ENCODE results near the gene SOD3. TPM values are rescaled to one million over a fixed set of nuclear protein-coding genes. Genes with fewer than 3 reads are reported as not detected.

The SOD3 gene
- total RNA-seq, 1 experiment from 2014 or later: 4.1 TPM

GRCh38 chr4:24805067-24805466 is 9.7 kb downstream of the SOD3 start:
- H3K27ac Mint-ChIP-seq: peak overlapping the region; percentile 60; the same call in 1 of the 2 replicates
- ChIA-PET POLR2A (no interaction called here), CTCF (no interaction called here)
- peaks cover 43% of the 10 kb centered on the region for H3K4me1 Mint-ChIP-seq
- H3K9me3 Mint-ChIP-seq: no peaks in the 10 kb centered on the region
- ATAC-seq (no peak), DNase-seq (ENCODE audit: low spot score) (no peak)
- H3K4me3 Mint-ChIP-seq: no peak overlapping the region
- H3K27me3 Mint-ChIP-seq (ENCODE audit: low read depth): peaks cover 22% of the 10 kb centered on the region
- TF ChIP-seq, protein P1, sequence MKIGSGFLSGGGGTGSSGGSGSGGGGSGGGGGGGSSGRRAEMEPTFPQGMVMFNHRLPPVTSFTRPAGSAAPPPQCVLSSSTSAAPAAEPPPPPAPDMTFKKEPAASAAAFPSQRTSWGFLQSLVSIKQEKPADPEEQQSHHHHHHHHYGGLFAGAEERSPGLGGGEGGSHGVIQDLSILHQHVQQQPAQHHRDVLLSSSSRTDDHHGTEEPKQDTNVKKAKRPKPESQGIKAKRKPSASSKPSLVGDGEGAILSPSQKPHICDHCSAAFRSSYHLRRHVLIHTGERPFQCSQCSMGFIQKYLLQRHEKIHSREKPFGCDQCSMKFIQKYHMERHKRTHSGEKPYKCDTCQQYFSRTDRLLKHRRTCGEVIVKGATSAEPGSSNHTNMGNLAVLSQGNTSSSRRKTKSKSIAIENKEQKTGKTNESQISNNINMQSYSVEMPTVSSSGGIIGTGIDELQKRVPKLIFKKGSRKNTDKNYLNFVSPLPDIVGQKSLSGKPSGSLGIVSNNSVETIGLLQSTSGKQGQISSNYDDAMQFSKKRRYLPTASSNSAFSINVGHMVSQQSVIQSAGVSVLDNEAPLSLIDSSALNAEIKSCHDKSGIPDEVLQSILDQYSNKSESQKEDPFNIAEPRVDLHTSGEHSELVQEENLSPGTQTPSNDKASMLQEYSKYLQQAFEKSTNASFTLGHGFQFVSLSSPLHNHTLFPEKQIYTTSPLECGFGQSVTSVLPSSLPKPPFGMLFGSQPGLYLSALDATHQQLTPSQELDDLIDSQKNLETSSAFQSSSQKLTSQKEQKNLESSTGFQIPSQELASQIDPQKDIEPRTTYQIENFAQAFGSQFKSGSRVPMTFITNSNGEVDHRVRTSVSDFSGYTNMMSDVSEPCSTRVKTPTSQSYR (CRISPR knock-in tag; IDR thresholded peaks at IDR 0.05): no peak
- TF ChIP-seq, protein P2, sequence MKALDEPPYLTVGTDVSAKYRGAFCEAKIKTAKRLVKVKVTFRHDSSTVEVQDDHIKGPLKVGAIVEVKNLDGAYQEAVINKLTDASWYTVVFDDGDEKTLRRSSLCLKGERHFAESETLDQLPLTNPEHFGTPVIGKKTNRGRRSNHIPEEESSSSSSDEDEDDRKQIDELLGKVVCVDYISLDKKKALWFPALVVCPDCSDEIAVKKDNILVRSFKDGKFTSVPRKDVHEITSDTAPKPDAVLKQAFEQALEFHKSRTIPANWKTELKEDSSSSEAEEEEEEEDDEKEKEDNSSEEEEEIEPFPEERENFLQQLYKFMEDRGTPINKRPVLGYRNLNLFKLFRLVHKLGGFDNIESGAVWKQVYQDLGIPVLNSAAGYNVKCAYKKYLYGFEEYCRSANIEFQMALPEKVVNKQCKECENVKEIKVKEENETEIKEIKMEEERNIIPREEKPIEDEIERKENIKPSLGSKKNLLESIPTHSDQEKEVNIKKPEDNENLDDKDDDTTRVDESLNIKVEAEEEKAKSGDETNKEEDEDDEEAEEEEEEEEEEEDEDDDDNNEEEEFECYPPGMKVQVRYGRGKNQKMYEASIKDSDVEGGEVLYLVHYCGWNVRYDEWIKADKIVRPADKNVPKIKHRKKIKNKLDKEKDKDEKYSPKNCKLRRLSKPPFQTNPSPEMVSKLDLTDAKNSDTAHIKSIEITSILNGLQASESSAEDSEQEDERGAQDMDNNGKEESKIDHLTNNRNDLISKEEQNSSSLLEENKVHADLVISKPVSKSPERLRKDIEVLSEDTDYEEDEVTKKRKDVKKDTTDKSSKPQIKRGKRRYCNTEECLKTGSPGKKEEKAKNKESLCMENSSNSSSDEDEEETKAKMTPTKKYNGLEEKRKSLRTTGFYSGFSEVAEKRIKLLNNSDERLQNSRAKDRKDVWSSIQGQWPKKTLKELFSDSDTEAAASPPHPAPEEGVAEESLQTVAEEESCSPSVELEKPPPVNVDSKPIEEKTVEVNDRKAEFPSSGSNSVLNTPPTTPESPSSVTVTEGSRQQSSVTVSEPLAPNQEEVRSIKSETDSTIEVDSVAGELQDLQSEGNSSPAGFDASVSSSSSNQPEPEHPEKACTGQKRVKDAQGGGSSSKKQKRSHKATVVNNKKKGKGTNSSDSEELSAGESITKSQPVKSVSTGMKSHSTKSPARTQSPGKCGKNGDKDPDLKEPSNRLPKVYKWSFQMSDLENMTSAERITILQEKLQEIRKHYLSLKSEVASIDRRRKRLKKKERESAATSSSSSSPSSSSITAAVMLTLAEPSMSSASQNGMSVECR (CRISPR knock-in tag; IDR thresholded peaks at IDR 0.05; ENCODE audit: borderline replicate concordance): no peak
- TF ChIP-seq IRF2 (CRISPR knock-in tag; IDR thresholded peaks at IDR 0.05; ENCODE audit: borderline replicate concordance, low read depth) (no peak), GRHL2 (CRISPR knock-in tag; IDR thresholded peaks at IDR 0.05; ENCODE audit: insufficient replicate concordance, severe bottlenecking) (no peak), ZNF138 (CRISPR knock-in tag; conservative IDR thresholded peaks at IDR 0.05) (no peak), FOXP1 (CRISPR knock-in tag; IDR thresholded peaks at IDR 0.05; ENCODE audit: borderline replicate concordance) (no peak), OVOL2 (CRISPR knock-in tag; IDR thresholded peaks at IDR 0.05; ENCODE audit: borderline replicate concordance) (no peak), NR3C1 (CRISPR knock-in tag; conservative IDR thresholded peaks at IDR 0.05; ENCODE audit: low read depth) (no peak), AR (CRISPR knock-in tag; IDR thresholded peaks at IDR 0.05) (no peak), SMAD3 (CRISPR knock-in tag; IDR thresholded peaks at IDR 0.05; ENCODE audit: borderline replicate concordance) (no peak), KAT7 (CRISPR knock-in tag; IDR thresholded peaks at IDR 0.05; ENCODE audit: borderline replicate concordance) (no peak), TCF7 (CRISPR knock-in tag; IDR thresholded peaks at IDR 0.05; ENCODE audit: low read depth) (no peak), FOXJ3 (CRISPR knock-in tag; IDR thresholded peaks at IDR 0.05; ENCODE audit: borderline replicate concordance) (no peak), FOXP4 (CRISPR knock-in tag; IDR thresholded peaks at IDR 0.05) (no peak), PRRX2 (CRISPR knock-in tag; IDR thresholded peaks at IDR 0.05) (no peak), SOX15 (CRISPR knock-in tag; IDR thresholded peaks at IDR 0.05) (no peak)
- TF ChIP-seq, protein P3, sequence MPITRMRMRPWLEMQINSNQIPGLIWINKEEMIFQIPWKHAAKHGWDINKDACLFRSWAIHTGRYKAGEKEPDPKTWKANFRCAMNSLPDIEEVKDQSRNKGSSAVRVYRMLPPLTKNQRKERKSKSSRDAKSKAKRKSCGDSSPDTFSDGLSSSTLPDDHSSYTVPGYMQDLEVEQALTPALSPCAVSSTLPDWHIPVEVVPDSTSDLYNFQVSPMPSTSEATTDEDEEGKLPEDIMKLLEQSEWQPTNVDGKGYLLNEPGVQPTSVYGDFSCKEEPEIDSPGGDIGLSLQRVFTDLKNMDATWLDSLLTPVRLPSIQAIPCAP (CRISPR knock-in tag; IDR thresholded peaks at IDR 0.05): no peak
- TF ChIP-seq, protein P4, sequence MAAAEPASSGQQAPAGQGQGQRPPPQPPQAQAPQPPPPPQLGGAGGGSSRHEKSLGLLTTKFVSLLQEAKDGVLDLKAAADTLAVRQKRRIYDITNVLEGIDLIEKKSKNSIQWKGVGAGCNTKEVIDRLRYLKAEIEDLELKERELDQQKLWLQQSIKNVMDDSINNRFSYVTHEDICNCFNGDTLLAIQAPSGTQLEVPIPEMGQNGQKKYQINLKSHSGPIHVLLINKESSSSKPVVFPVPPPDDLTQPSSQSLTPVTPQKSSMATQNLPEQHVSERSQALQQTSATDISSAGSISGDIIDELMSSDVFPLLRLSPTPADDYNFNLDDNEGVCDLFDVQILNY (CRISPR knock-in tag; IDR thresholded peaks at IDR 0.05): no peak
- TF ChIP-seq, protein P5, sequence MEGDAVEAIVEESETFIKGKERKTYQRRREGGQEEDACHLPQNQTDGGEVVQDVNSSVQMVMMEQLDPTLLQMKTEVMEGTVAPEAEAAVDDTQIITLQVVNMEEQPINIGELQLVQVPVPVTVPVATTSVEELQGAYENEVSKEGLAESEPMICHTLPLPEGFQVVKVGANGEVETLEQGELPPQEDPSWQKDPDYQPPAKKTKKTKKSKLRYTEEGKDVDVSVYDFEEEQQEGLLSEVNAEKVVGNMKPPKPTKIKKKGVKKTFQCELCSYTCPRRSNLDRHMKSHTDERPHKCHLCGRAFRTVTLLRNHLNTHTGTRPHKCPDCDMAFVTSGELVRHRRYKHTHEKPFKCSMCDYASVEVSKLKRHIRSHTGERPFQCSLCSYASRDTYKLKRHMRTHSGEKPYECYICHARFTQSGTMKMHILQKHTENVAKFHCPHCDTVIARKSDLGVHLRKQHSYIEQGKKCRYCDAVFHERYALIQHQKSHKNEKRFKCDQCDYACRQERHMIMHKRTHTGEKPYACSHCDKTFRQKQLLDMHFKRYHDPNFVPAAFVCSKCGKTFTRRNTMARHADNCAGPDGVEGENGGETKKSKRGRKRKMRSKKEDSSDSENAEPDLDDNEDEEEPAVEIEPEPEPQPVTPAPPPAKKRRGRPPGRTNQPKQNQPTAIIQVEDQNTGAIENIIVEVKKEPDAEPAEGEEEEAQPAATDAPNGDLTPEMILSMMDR (IDR thresholded peaks at IDR 0.05): no peak
- H3K36me3 Mint-ChIP-seq: no peaks in the 10 kb centered on the region
